Hepatocyte (in vitro differentiated cells): Measurements from ENCODE around the gene OTOP3. TPM values are rescaled to one million over a fixed set of nuclear protein-coding genes. Genes with fewer than 3 reads are reported as not detected.

Experiments
- DNase-seq: peaks from one replicate; pipeline ENCODE4 v3.0.0-alpha.2; 2016; ENCODE audit warnings: low spot score
- H2AFZ ChIP-seq: fragments of 200-600 bp; sonication (generic); 2 replicates; pipeline ENCODE4 v1.6.0; 2016; ENCODE audit warnings: antibody characterized with exemption, mild to moderate bottlenecking
- H3K27ac ChIP-seq: fragments of 200-600 bp; sonication (generic); 2 replicates; pipeline ENCODE4 v1.5.1; 2016; ENCODE audit warnings: mild to moderate bottlenecking
- H3K27me3 ChIP-seq: fragments of 200-600 bp; sonication (generic); 2 replicates; pipeline ENCODE4 v1.6.1; 2016
- H3K36me3 ChIP-seq: fragments of 200-600 bp; sonication (generic); replicated peaks from 2 replicates; pipeline ENCODE4 v1.5.1; 2016; ENCODE audit warnings: low read depth; ENCODE audit not compliant: insufficient read depth
- H3K4me1 ChIP-seq: fragments of 200-600 bp; sonication (generic); 2 replicates; pipeline ENCODE4 v1.5.1; 2016; ENCODE audit warnings: mild to moderate bottlenecking, moderate library complexity; ENCODE audit not compliant: insufficient read depth
- H3K4me2 ChIP-seq: fragments of 200-600 bp; sonication (generic); 2 replicates; pipeline ENCODE4 v1.6.0; 2016
- H3K4me3 ChIP-seq: fragments of 200-600 bp; sonication (generic); 2 replicates; pipeline ENCODE4 v1.5.1; 2016; ENCODE audit warnings: mild to moderate bottlenecking
- H3K79me2 ChIP-seq: fragments of 200-600 bp; sonication (generic); 2 replicates; pipeline ENCODE4 v1.6.0; 2017; ENCODE audit warnings: mild to moderate bottlenecking
- H3K9me2 ChIP-seq: fragments of 200-600 bp; sonication (generic); replicated peaks from 2 replicates; pipeline ENCODE4 v1.6.0; 2017; ENCODE audit warnings: mild to moderate bottlenecking; ENCODE audit not compliant: insufficient read depth
- H3K9me3 ChIP-seq: fragments of 200-600 bp; sonication (generic); 2 replicates; pipeline ENCODE4 v1.5.1; 2016; ENCODE audit warnings: low read depth, mild to moderate bottlenecking
- H4K20me1 ChIP-seq: fragments of 200-600 bp; sonication (generic); 2 replicates; pipeline ENCODE4 v1.6.0; 2016; ENCODE audit warnings: mild to moderate bottlenecking; ENCODE audit not compliant: insufficient read depth, poor library complexity, severe bottlenecking
- CTCF ChIP-seq: fragments of 200-600 bp; sonication (generic); IDR thresholded peaks from 2 replicates; pipeline ENCODE4 v1.5.1; 2016; ENCODE audit warnings: antibody characterized with exemption, mild to moderate bottlenecking; ENCODE audit not compliant: poor library complexity
- EZH2 ChIP-seq: fragments of 200-600 bp; sonication (generic); IDR thresholded peaks from 2 replicates; pipeline ENCODE4 v1.6.1; 2016; ENCODE audit warnings: antibody characterized with exemption, mild to moderate bottlenecking, borderline replicate concordance
- EZH2phosphoT487 ChIP-seq: fragments of 200-600 bp; sonication (generic); IDR thresholded peaks from one replicate; pipeline ENCODE4 v1.6.1; 2018; ENCODE audit warnings: antibody characterized with exemption, mild to moderate bottlenecking, low read depth, moderate library complexity; ENCODE audit not compliant: unreplicated experiment, severe bottlenecking
- WGBS: methylation state at CpG from one replicate; pipeline ENCODE4 v1.1.6; 2016; ENCODE audit warnings: low lambda C conversion rate; ENCODE audit errors: missing lambda C conversion rate; 5-methylcytosine and 5-hydroxymethylcytosine counted together
- polyA plus RNA-seq: library from polyadenylated mRNA; unstranded; fragments of >200 nt; fragmentation: Nextera tagmentation; extraction: Ambion mirVana; gene quantifications from 2 replicates; pipeline ENCODE4 v1.2.1, GENCODE V29; 2016
- total RNA-seq: library from RNA; depleted of rRNA; stranded (reverse); fragments of >200 nt; gene quantifications from 2 replicates; pipeline ENCODE4 v1.2.3, GENCODE V29; 2014

Gene OTOP3
- total and polyA plus RNA-seq, 2 experiments from 2014 or later, result 0.43 TPM; not detected in 1

GRCh38 chr17:74959826-74960515, 24.3 kb downstream of the OTOP3 start:
- WGBS, result 78% methylated on average over 14 of the region's 14 CpGs
- H3K27ac ChIP-seq, result no peak overlapping the region
- no peak for DNase-seq
- H3K4me2 ChIP-seq, result no peak overlapping the region
- no peaks in the 10 kb centered on the region for H4K20me1 ChIP-seq
- no peak for TF ChIP-seq CTCF
- TF ChIP-seq EZH2, result no peak
- no peak for TF ChIP-seq EZH2phosphoT487
- no peaks in the 10 kb centered on the region for H3K9me3 ChIP-seq
- H3K9me2 ChIP-seq, result no peaks in the 10 kb centered on the region
- H3K79me2 ChIP-seq, result no peaks in the 10 kb centered on the region
- H3K27me3 ChIP-seq, result no peaks in the 10 kb centered on the region
- no peaks in the 10 kb centered on the region for H3K36me3 ChIP-seq
- no peaks in the 10 kb centered on the region for H3K4me1 ChIP-seq
- H3K4me3 ChIP-seq, result no peak overlapping the region
- H2AFZ ChIP-seq, result no peak overlapping the region

- Histone ChIP-seq H3K4me1 (no peaks in the 10 kb centered on the region), H2AFZ (no peak overlapping the region), H3K27me3 (no peaks in the 10 kb centered on the region), H3K9me2 (no peaks in the 10 kb centered on the region), H3K36me3 (no peaks in the 10 kb centered on the region), H3K4me2 (no peak overlapping the region), H3K4me3 (no peak overlapping the region), H3K9me3 (no peaks in the 10 kb centered on the region), H3K27ac (no peak overlapping the region), H3K79me2 (no peaks in the 10 kb centered on the region), H4K20me1 (no peaks in the 10 kb centered on the region)
- TF ChIP-seq EZH2, result no peak
- no peak for TF ChIP-seq EZH2phosphoT487
- TF ChIP-seq CTCF, result peak; percentile 57
- DNase-seq, result peak; percentile 87
- 47% methylated on average over 15 of the region's 19 CpGs for WGBS
Observed at GRCh38 chr17:74960570-74961342, 25.1 kb downstream of the OTOP3 start.

GRCh38 chr17:74961657-74962350, 26.1 kb downstream of the OTOP3 start:
- Histone ChIP-seq H3K27ac (no peak overlapping the region), H2AFZ (no peak overlapping the region), H3K9me3 (no peaks in the 10 kb centered on the region), H3K4me2 (no peak overlapping the region), H3K27me3 (no peaks in the 10 kb centered on the region), H3K36me3 (no peaks in the 10 kb centered on the region), H3K9me2 (no peaks in the 10 kb centered on the region), H3K4me1 (no peaks in the 10 kb centered on the region), H3K4me3 (no peak overlapping the region), H4K20me1 (no peaks in the 10 kb centered on the region), H3K79me2 (no peaks in the 10 kb centered on the region)
- TF ChIP-seq EZH2, result no peak
- peak; percentile 73 for TF ChIP-seq CTCF
- TF ChIP-seq EZH2phosphoT487, result no peak
- DNase-seq, result peak; percentile 94
- 56% methylated on average over 23 of the region's 23 CpGs for WGBS
